ENCODE measurements around the gene PKDREJ.

- TF ChIP-seq, protein P1, sequence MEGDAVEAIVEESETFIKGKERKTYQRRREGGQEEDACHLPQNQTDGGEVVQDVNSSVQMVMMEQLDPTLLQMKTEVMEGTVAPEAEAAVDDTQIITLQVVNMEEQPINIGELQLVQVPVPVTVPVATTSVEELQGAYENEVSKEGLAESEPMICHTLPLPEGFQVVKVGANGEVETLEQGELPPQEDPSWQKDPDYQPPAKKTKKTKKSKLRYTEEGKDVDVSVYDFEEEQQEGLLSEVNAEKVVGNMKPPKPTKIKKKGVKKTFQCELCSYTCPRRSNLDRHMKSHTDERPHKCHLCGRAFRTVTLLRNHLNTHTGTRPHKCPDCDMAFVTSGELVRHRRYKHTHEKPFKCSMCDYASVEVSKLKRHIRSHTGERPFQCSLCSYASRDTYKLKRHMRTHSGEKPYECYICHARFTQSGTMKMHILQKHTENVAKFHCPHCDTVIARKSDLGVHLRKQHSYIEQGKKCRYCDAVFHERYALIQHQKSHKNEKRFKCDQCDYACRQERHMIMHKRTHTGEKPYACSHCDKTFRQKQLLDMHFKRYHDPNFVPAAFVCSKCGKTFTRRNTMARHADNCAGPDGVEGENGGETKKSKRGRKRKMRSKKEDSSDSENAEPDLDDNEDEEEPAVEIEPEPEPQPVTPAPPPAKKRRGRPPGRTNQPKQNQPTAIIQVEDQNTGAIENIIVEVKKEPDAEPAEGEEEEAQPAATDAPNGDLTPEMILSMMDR (IDR thresholded peaks at IDR 0.05; ENCODE audit: low read length), result no peak
- no peak for TF ChIP-seq EZH2 (IDR thresholded peaks at IDR 0.05; ENCODE audit: borderline replicate concordance, low read length)
Measured at GRCh38 chr22:46251266-46251665, 11.9 kb downstream of the PKDREJ start.

Data from OCI-LY1 (cell line).